HL-60 (cell line): ENCODE measurements around the gene PCNX2.

Source experiments
- DNase-seq, 2 experiments: peaks; one replicate each; pipeline ENCODE4 v3.0.0-alpha.2; 2010 to 2020; ENCODE audit warnings: low read depth in 1 of 2, low spot score in 1 of 2
- H3K27ac ChIP-seq: fragments of 250-450 bp; sonication (Bioruptor Pico); replicated peaks from 2 replicates; pipeline ENCODE4 v1.5.1; 2020; ENCODE audit warnings: mild to moderate bottlenecking, moderate library complexity
- H3K27me3 ChIP-seq: fragments of 250-450 bp; sonication (Bioruptor Pico); 2 replicates; pipeline ENCODE4 v1.5.1; 2021; ENCODE audit warnings: mild to moderate bottlenecking, moderate library complexity; ENCODE audit not compliant: insufficient read depth, poor library complexity, severe bottlenecking
- H3K4me3 ChIP-seq: replicated peaks from 2 replicates; pipeline ENCODE4 v1.5.1; 2011; ENCODE audit warnings: mild to moderate bottlenecking, control low read depth, low read length; ENCODE audit not compliant: insufficient read depth
- GABPA ChIP-seq: IDR thresholded peaks from 2 replicates; pipeline ENCODE4 v1.6.1; 2012; ENCODE audit warnings: low read depth
- POLR2AphosphoS5 ChIP-seq: IDR thresholded peaks from 2 replicates; pipeline ENCODE4 v1.6.1; 2012; ENCODE audit warnings: low read depth
- REST ChIP-seq: IDR thresholded peaks from 2 replicates; pipeline ENCODE4 v1.6.1; 2012; ENCODE audit warnings: low read depth; ENCODE audit not compliant: insufficient replicate concordance
- SPI1 ChIP-seq: IDR thresholded peaks from 2 replicates; pipeline ENCODE4 v1.6.1; 2012; ENCODE audit warnings: low read depth, mild to moderate bottlenecking, borderline replicate concordance
- TF ChIP-seq, protein P1 (sequence below): IDR thresholded peaks from one replicate; pipeline ENCODE4 v1.5.1; 2011; ENCODE audit warnings: low read length, control low read depth, inconsistent platforms; ENCODE audit not compliant: insufficient read depth

The PCNX2 gene

GRCh38 chr1:233025157-233025556 lies 270.4 kb downstream of the PCNX2 start:
- Histone ChIP-seq H3K27me3 (no peaks in the 10 kb centered on the region), H3K27ac (no peak overlapping the region), H3K4me3 (no peak overlapping the region)
- DNase-seq: peak in 1 of 2 experiments; percentile 60
- TF ChIP-seq, protein P1, sequence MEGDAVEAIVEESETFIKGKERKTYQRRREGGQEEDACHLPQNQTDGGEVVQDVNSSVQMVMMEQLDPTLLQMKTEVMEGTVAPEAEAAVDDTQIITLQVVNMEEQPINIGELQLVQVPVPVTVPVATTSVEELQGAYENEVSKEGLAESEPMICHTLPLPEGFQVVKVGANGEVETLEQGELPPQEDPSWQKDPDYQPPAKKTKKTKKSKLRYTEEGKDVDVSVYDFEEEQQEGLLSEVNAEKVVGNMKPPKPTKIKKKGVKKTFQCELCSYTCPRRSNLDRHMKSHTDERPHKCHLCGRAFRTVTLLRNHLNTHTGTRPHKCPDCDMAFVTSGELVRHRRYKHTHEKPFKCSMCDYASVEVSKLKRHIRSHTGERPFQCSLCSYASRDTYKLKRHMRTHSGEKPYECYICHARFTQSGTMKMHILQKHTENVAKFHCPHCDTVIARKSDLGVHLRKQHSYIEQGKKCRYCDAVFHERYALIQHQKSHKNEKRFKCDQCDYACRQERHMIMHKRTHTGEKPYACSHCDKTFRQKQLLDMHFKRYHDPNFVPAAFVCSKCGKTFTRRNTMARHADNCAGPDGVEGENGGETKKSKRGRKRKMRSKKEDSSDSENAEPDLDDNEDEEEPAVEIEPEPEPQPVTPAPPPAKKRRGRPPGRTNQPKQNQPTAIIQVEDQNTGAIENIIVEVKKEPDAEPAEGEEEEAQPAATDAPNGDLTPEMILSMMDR: peak; percentile 23
- no peak for TF ChIP-seq REST
- no peak for TF ChIP-seq POLR2AphosphoS5

DNA sequence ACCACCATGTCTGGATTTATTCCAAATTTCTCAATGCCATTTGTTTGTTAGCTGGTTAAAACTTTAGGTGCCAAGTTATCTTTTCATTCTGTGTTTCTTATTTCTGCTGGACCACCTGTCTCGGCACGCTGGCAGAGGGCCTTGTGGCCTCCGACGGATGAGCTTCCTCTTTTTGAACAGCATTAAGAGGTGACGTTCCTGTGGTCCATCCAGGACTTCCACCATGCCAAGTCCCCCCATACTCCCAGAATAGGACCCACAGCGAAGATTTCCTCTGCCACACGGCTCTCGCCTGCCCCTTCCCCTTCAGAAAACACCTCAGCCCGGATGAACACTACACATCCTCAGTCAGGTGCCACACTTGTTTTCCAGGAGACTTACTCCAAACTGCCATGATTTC lies 271.3 kb downstream of the PCNX2 start:
- Histone ChIP-seq H3K27me3 (no peaks in the 10 kb centered on the region), H3K4me3 (no peak overlapping the region), H3K27ac (no peak overlapping the region)
- DNase-seq: no peak
- TF ChIP-seq POLR2AphosphoS5 (no peak), GABPA (no peak), SPI1 (no peak), REST (no peak)

DNA sequence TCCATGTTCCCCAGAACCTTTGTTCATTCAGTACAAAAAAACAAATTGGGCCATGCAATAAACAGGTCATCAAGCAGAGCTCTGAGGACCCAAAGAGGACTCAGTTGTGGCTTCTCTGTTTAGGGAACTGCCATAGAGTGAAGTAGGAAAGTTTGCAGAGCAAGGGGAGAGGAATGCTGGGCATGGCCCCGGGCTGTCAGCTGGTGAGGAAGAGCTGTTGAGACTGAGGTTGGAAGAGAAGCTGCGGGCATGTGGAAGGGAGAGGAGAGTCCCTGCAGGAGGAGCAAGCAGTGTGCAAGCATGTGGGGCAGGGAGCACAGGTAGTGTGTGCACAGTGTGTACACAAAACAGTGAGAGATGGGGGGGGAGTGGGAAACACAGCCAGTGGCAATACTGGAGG lies 273.3 kb downstream of the PCNX2 start:
- DNase-seq: no peak
- Histone ChIP-seq H3K4me3 (no peak overlapping the region), H3K27ac (no peak overlapping the region), H3K27me3 (no peaks in the 10 kb centered on the region)
- TF ChIP-seq, protein P1: no peak
- TF ChIP-seq SPI1 (no peak), REST (no peak), GABPA (no peak), POLR2AphosphoS5 (no peak)

DNA sequence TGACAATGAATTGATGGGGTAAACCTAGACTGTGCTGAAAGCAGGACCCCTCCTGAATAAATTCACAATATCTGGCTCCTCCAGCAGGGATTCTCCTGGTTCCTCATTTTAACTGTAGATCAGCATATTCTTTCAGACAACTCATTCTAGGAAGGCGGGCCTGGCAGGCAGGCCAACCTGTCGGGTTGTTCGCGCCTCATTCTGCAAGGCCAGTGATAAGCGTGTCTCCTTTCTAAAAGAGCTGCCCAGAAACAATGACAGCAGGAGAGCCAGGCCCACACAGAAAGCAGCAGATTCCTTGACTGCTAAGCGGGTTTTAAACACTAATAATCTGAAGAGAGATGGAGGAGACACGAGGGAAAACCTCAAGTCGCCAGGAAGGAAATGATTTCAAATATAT lies 275.1 kb downstream of the PCNX2 start:
- no peak for DNase-seq
- no peak for TF ChIP-seq SPI1
- TF ChIP-seq GABPA: no peak
- TF ChIP-seq REST: no peak
- TF ChIP-seq, protein P1: no peak
- TF ChIP-seq POLR2AphosphoS5: no peak
- no peaks in the 10 kb centered on the region for H3K27me3 ChIP-seq
- H3K27ac ChIP-seq: no peak overlapping the region
- H3K4me3 ChIP-seq: no peak overlapping the region
